ENCODE measurements around the gene NFATC1.
"Not testable (repeated sequence)": the region's sequence is repeated elsewhere in the genome, so short reads cannot be mapped to it uniquely, and the experiment has no call there.

NFATC1 gene

GRCh38 chr18:79504034-79504433, 108.3 kb downstream of the NFATC1 start:
- DNase-seq (ENCODE audit: low read depth in 3 of 3, low spot score in 1 of 3): no peak

- DNase-seq (ENCODE audit: low read depth in 3 of 3, low spot score in 1 of 3): not testable (repeated sequence)
These were observed 108.8 kb downstream of the NFATC1 start for GRCh38 chr18:79504495-79504894.

DNA sequence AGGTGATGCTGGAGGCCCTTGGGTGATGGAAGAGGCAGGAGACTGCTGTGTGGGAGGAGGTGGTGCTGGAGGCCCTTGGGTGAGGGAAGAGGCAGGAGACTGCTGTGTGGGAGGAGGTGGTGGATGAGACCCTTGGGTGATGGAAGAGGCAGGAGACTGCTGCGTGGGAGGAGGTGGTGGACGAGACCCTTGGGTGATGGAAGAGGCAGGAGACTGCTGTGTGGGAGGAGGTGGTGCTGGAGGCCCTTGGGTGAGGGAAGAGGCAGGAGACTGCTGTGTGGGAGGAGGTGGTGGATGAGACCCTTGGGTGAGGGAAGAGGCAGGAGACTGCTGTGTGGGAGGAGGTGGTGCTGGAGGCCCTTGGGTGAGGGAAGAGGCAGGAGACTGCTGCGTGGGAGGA, 109.7 kb downstream of the NFATC1 start:
- not testable (repeated sequence) for DNase-seq (ENCODE audit: low read depth in 3 of 3, low spot score in 1 of 3)

GRCh38 chr18:79506191-79507075, 110.7 kb downstream of the NFATC1 start:
- no peak for DNase-seq (ENCODE audit: low read depth in 3 of 3, low spot score in 1 of 3)

DNA sequence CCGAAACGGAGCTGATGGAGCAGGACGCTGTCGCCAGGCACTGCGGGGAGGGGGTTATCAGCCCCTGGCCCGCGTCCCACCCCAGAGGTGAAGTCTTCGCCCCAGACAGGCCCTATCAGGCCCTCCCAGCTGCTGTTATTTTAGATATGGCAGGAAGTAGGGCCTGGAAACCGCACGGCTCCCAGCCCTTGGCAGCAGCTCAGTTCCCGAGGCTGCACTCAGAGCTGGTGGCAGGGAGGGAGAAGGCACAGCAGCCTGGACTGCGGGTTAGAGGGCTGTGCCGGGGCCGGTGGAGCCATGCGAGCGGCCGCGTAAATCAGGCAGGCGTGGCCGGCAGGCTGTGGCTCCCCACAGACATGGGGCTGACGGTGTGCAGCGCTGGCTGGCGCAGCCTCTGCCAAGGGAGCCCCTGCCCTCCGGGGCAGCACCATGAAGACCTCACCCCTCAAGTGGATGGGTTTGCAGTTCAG, 111.4 kb downstream of the NFATC1 start:
- DNase-seq (ENCODE audit: low read depth in 3 of 3, low spot score in 1 of 3): no peak

- no peak for DNase-seq (ENCODE audit: low read depth in 3 of 3, low spot score in 1 of 3)
These were observed 112.1 kb downstream of the NFATC1 start for GRCh38 chr18:79507546-79508480.

GRCh38 chr18:79508565-79509535, 113.1 kb downstream of the NFATC1 start:
- DNase-seq (ENCODE audit: low read depth in 3 of 3, low spot score in 1 of 3): no peak

DNA sequence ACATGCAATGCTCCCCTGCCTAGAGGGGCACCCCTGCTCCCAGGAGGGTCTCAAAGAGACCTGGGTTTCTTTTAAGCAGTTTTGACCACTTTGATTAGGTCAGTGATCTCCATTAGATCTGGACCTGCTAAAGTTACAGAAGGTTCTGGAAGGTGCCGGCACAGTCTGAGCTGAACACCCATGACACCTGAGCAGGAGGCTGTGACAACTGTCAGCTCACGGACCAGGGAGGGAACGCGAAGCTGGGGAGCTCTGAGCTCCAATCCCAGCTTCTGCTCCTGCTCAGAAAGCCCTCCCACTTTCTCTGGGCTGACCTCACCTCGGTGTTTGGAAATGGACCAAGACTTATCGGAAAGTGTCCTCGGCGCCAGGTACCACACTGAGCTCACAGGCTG, 113.8 kb downstream of the NFATC1 start:
- DNase-seq (ENCODE audit: low read depth in 3 of 3, low spot score in 1 of 3): no peak

DNA sequence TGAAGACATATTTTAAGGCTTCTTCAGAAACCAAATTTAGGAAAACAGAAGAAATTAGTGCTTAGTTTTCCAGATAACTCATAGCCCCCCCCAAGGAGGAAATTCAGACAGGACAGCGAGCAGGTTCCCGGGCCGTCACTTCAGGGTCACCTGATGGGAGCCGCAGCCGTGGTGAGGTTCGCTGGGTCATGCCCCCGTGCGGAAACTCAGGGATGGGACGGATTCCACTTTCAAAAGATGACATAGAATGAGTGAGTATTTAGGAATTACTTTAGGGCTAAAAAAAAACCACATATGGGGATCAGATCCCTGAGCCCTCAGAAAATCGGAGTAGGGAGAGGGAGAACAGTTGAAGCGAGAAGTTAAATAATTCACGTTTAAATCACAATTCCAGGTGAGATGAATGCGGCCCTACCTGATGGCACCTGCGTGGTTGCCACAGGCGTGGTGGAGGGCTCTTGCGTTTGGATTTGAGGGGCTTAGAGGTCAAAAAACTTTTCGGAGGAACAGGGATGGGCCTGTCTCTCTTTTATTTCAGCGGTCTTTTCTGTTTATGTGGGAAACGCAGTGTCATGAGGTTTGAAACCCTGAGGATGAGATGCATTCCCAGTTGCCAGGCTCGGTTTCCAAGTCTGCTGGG, 114.4 kb downstream of the NFATC1 start:
- DNase-seq (ENCODE audit: low read depth in 3 of 3, low spot score in 1 of 3): no peak

- DNase-seq (ENCODE audit: low read depth in 3 of 3, low spot score in 1 of 3): no peak
These were observed 115.1 kb downstream of the NFATC1 start for GRCh38 chr18:79510731-79511241.

DNA sequence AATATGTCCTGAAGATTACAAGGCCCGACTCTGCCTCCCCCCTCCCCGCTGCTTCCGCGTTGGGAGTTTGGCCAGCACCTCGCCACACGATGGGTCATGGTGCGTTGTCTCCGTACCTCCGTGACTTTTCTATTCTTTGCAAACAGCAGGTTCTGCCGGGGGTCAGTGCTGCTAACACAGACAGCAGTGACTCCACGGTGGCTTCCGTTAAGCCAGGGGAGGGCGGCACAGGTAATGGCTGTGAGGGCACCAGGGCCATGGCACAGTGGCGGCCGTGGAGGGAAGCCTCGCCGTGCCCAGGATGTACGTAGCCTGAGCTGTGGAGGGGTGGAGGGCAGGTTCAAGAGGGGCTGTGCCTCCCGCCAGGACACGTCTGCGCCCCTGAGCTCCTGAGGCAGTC, 115.5 kb downstream of the NFATC1 start:
- DNase-seq (ENCODE audit: low read depth in 3 of 3, low spot score in 1 of 3): no peak

GRCh38 chr18:79511671-79512301, 116.1 kb downstream of the NFATC1 start:
- DNase-seq (ENCODE audit: low read depth in 3 of 3, low spot score in 1 of 3): no peak

GRCh38 chr18:79512461-79513380, 117.0 kb downstream of the NFATC1 start:
- no peak for DNase-seq (ENCODE audit: low read depth in 3 of 3, low spot score in 1 of 3)

- no peak for DNase-seq (ENCODE audit: low read depth in 3 of 3, low spot score in 1 of 3)
These were observed 117.8 kb downstream of the NFATC1 start for GRCh38 chr18:79513381-79514081.

GRCh38 chr18:79515331-79515730, 119.6 kb downstream of the NFATC1 start:
- DNase-seq (ENCODE audit: low read depth in 3 of 3, low spot score in 1 of 3): no peak

- no peak for DNase-seq (ENCODE audit: low read depth in 3 of 3, low spot score in 1 of 3)
These were observed 120.2 kb downstream of the NFATC1 start for GRCh38 chr18:79515944-79516351.

DNA sequence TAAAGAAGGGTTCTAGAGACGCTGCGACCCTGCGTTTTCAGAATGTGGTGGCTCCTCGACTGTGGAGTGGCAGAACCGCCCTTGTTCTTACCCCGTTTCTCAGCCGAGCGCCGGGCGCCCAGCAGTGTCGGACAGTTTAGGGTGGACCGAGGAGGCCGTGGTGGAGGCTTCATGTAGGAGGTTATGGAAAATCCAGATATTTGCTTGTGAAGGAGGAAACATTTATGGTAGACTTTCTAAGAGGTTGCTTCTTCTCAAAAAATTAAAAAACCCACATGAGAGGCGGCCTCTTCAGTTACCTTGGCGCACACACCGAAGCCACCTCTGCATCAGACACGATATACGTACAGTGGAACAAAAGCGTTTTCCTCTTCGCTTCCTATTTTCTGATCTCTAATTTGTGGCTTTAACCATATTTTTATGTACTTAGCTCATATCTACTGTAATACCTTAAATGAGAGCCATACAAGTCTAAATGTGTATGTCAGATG, 120.8 kb downstream of the NFATC1 start:
- no peak for DNase-seq (ENCODE audit: low read depth in 3 of 3, low spot score in 1 of 3)

- no peak for DNase-seq (ENCODE audit: low read depth in 3 of 3, low spot score in 1 of 3)
These were observed 121.6 kb downstream of the NFATC1 start for GRCh38 chr18:79517341-79517740.

Data from stimulated activated CD4-positive, alpha-beta T cell treated with anti-CD3 and anti-CD28 coated beads, TNF-alpha, amount 100 ng/mL, for 1 hour (primary cell).